H1 (cell line): ENCODE results near the gene PDCD10. TPM values are rescaled to one million over a fixed set of nuclear protein-coding genes. Genes with fewer than 3 reads are reported as not detected.

ENCODE experiments used
- CTCF ChIA-PET: fragments of 300-600 bp; sonication (Branson Sonifier 250); formaldehyde crosslinking; loops from one replicate; lab custom pipeline; 2021; ENCODE audit not compliant: partially characterized antibody; lab: Charles Lee
- POLR2A ChIA-PET: fragments of 300-600 bp; sonication (Branson Sonifier 250); formaldehyde crosslinking; loops from one replicate; lab custom pipeline; 2021; ENCODE audit warnings: inconsistent platforms; ENCODE audit not compliant: partially characterized antibody; lab: Charles Lee
- DNase-seq, 2 experiments: peaks; one replicate each; pipeline versions ENCODE4 v3.0.0 to v3.0.0-alpha.2; 2010 to 2022; ENCODE audit warnings: low spot score in 2 of 2, low read depth in 1 of 2, mixed read lengths in 1 of 2
- FAIRE-seq: peaks from 2 replicates; lab custom pipeline; 2011; peaks lifted over from hg19 to GRCh38; lab: Jason Lieb, UNC
- H2AFZ ChIP-seq: 2 replicates; pipeline ENCODE4 v1.8.1; 2012; ENCODE audit warnings: low read length, inconsistent platforms
- H2AK5ac ChIP-seq: 2 replicates; pipeline ENCODE4 v1.6.1; 2013; ENCODE audit warnings: low read depth, low read length
- H2BK120ac ChIP-seq: replicated peaks from 2 replicates; pipeline ENCODE3; 2013; ENCODE audit warnings: low read depth, low read length, inconsistent platforms
- H2BK12ac ChIP-seq: 2 replicates; pipeline ENCODE4 v1.6.1; 2013; ENCODE audit warnings: low read depth, low read length
- H2BK15ac ChIP-seq: 2 replicates; pipeline ENCODE4 v1.6.1; 2013; ENCODE audit warnings: low read length
- H2BK20ac ChIP-seq: 2 replicates; pipeline ENCODE4 v1.6.1; 2013; ENCODE audit warnings: low read length
- H2BK5ac ChIP-seq: 2 replicates; pipeline ENCODE4 v1.6.1; 2013; ENCODE audit warnings: low read depth, low read length
- H3K14ac ChIP-seq: 2 replicates; pipeline ENCODE4 v1.6.1; 2013; ENCODE audit warnings: inconsistent platforms; ENCODE audit not compliant: insufficient read length
- H3K18ac ChIP-seq: 2 replicates; pipeline ENCODE4 v1.6.1; 2013; ENCODE audit warnings: low read length; ENCODE audit errors: extremely low read depth
- H3K23ac ChIP-seq: 2 replicates; pipeline ENCODE4 v1.6.1; 2013; ENCODE audit warnings: inconsistent platforms; ENCODE audit not compliant: insufficient read length
- H3K23me2 ChIP-seq: 2 replicates; pipeline ENCODE4 v1.6.1; 2013; ENCODE audit warnings: low read depth, low read length
- H3K27ac ChIP-seq: 2 replicates; pipeline ENCODE4 v1.6.1; 2011; ENCODE audit warnings: low read depth, low read length, inconsistent platforms
- H3K27me3 ChIP-seq, 4 experiments: replicated peaks in 1 of 4; 1 replicate in 1 of 4; 2 replicates in 3 of 4; pipeline versions ENCODE4 v1.6.1 to v1.8.1; 2011 to 2013; ENCODE audit warnings: low read length in 3 of 4, mild to moderate bottlenecking in 3 of 4, inconsistent platforms in 2 of 4, mixed read lengths in 2 of 4, moderate library complexity in 1 of 4; ENCODE audit not compliant: control insufficient read depth in 3 of 4, insufficient read depth in 3 of 4; ENCODE audit errors: extremely low read depth in 1 of 4
- H3K36me3 ChIP-seq, 4 experiments: 2 replicates each; pipeline versions ENCODE4 v1.6.1 to v1.8.1; 2011 to 2013; ENCODE audit warnings: mild to moderate bottlenecking in 4 of 4, low read length in 3 of 4, moderate library complexity in 2 of 4, control low read depth in 1 of 4, inconsistent platforms in 1 of 4; ENCODE audit not compliant: insufficient read depth in 4 of 4, control insufficient read depth in 2 of 4
- H3K4ac ChIP-seq: replicated peaks from 2 replicates; pipeline ENCODE3; 2013; ENCODE audit warnings: low read length, low read depth, mixed read lengths, inconsistent platforms; ENCODE audit not compliant: insufficient read length
- H3K4me1 ChIP-seq, 4 experiments: replicated peaks in 1 of 4; 1 replicate in 1 of 4; 2 replicates in 3 of 4; pipeline versions ENCODE4 v1.6.1 to v1.8.1; 2011 to 2013; ENCODE audit warnings: low read length in 3 of 4, inconsistent platforms in 2 of 4, mixed read lengths in 1 of 4; ENCODE audit not compliant: insufficient read depth in 4 of 4, control insufficient read depth in 3 of 4
- H3K4me2 ChIP-seq, 2 experiments: 2 replicates each; pipeline versions ENCODE4 v1.6.1 to v1.8.1; 2011 to 2013; ENCODE audit warnings: low read depth in 2 of 2, low read length in 2 of 2, control low read depth in 1 of 2, inconsistent platforms in 1 of 2, mild to moderate bottlenecking in 1 of 2; ENCODE audit not compliant: insufficient read depth in 1 of 2
- H3K4me3 ChIP-seq, 4 experiments: fragments of 200-600, 300-600 bp in 1 of 4; sonication (generic), shearing (Covaris generic), sonication (Bioruptor Twin) in 1 of 4; 2 replicates each; pipeline versions ENCODE4 v1.5.1 to v1.8.1; 2011 to 2016; ENCODE audit warnings: low read length in 4 of 4, low read depth in 3 of 4, control low read depth in 2 of 4, inconsistent platforms in 2 of 4, mild to moderate bottlenecking in 2 of 4, mixed read lengths in 1 of 4, moderate library complexity in 1 of 4; ENCODE audit not compliant: insufficient read depth in 2 of 4; ENCODE audit errors: extremely low read depth in 1 of 4
- H3K56ac ChIP-seq: replicated peaks from 2 replicates; pipeline ENCODE3; 2013; ENCODE audit warnings: low read depth, mild to moderate bottlenecking, mixed read lengths, low read length, inconsistent platforms; ENCODE audit not compliant: insufficient read length
- H3K79me1 ChIP-seq: 2 replicates; pipeline ENCODE4 v1.6.1; 2013; ENCODE audit warnings: low read depth, low read length, control low read depth
- H3K79me2 ChIP-seq, 2 experiments: 2 replicates each; pipeline versions ENCODE4 v1.6.1 to v1.8.1; 2012 to 2013; ENCODE audit warnings: low read length in 2 of 2, mild to moderate bottlenecking in 2 of 2, inconsistent platforms in 1 of 2; ENCODE audit not compliant: insufficient read depth in 2 of 2, control insufficient read depth in 1 of 2
- H3K9ac ChIP-seq, 4 experiments: replicated peaks in 1 of 4; 1 replicate in 1 of 4; 2 replicates in 3 of 4; pipeline versions ENCODE4 v1.6.1 to v1.8.1; 2011 to 2013; ENCODE audit warnings: low read depth in 3 of 4, low read length in 3 of 4, control low read depth in 2 of 4, mild to moderate bottlenecking in 2 of 4, moderate library complexity in 2 of 4, inconsistent platforms in 1 of 4; ENCODE audit errors: extremely low read depth in 1 of 4
- H3K9me3 ChIP-seq, 2 experiments: 2 replicates each; pipeline versions ENCODE4 v1.6.1 to v1.8.1; 2012 to 2013; ENCODE audit warnings: mild to moderate bottlenecking in 2 of 2, moderate library complexity in 2 of 2, control low read depth in 1 of 2, inconsistent platforms in 1 of 2, low read depth in 1 of 2, low read length in 1 of 2, mixed read lengths in 1 of 2; ENCODE audit not compliant: insufficient read depth in 2 of 2
- H4K20me1 ChIP-seq, 2 experiments: replicated peaks in 1 of 2; 2 replicates each; pipeline versions ENCODE3 to v1.8.1; 2011 to 2013; ENCODE audit warnings: inconsistent platforms in 2 of 2, low read length in 2 of 2, mild to moderate bottlenecking in 1 of 2; ENCODE audit not compliant: insufficient read depth in 2 of 2, control insufficient read depth in 1 of 2
- H4K5ac ChIP-seq: 2 replicates; pipeline ENCODE4 v1.6.1; 2013; ENCODE audit warnings: low read length, low read depth, mixed read lengths, inconsistent platforms; ENCODE audit not compliant: insufficient read length
- H4K8ac ChIP-seq: 2 replicates; pipeline ENCODE4 v1.8.0; 2013; ENCODE audit warnings: mild to moderate bottlenecking, moderate library complexity, low read length, inconsistent platforms; ENCODE audit not compliant: insufficient read depth; ENCODE audit errors: extremely low read depth
- H4K91ac ChIP-seq: replicated peaks from 2 replicates; pipeline ENCODE3; 2013; ENCODE audit warnings: low read length, mixed read lengths, inconsistent platforms; ENCODE audit not compliant: insufficient read length
- BACH1 ChIP-seq: IDR thresholded peaks from 2 replicates; pipeline ENCODE4 v1.6.1; 2012; ENCODE audit warnings: low read length, improper control_type of control experiment
- BCL11A ChIP-seq, 2 experiments: IDR thresholded peaks; one replicate each; pipeline ENCODE4 v1.6.1; 2011; ENCODE audit warnings: low read depth in 2 of 2, low read length in 2 of 2, mild to moderate bottlenecking in 2 of 2
- CEBPB ChIP-seq: IDR thresholded peaks from 2 replicates; pipeline ENCODE4 v1.6.1; 2012; ENCODE audit warnings: low read depth, low read length
- EP300 ChIP-seq, 2 experiments: IDR thresholded peaks; 1 replicate in 1 of 2; 2 replicates in 1 of 2; pipeline ENCODE4 v1.6.1; 2011 to 2012; ENCODE audit warnings: low read depth in 2 of 2, low read length in 2 of 2, mild to moderate bottlenecking in 2 of 2, borderline replicate concordance in 1 of 2, inconsistent platforms in 1 of 2, moderate library complexity in 1 of 2
- KDM4A ChIP-seq: IDR thresholded peaks from one replicate; pipeline ENCODE4 v1.7.1; 2012; ENCODE audit warnings: low read depth, mild to moderate bottlenecking, moderate library complexity, low read length, inconsistent platforms; ENCODE audit not compliant: severe bottlenecking
- RFX5 ChIP-seq: IDR thresholded peaks from 2 replicates; pipeline ENCODE4 v1.6.1; 2011; ENCODE audit warnings: low read depth, low read length, improper control_type of control experiment, borderline replicate concordance
- TAF7 ChIP-seq: optimal IDR thresholded peaks from 2 replicates; pipeline ENCODE3; 2011; ENCODE audit warnings: low read depth, mild to moderate bottlenecking, inconsistent platforms, low read length, moderate library complexity, borderline replicate concordance
- WGBS, 2 experiments: shearing (Covaris generic) in 1 of 2; methylation state at CpG; one replicate each; pipeline versions ENCODE4 v1.1.6 to v1.1.7; 2013 to 2015; ENCODE audit warnings: low lambda C conversion rate in 2 of 2, mixed read lengths in 2 of 2, inconsistent platforms in 1 of 2, low coverage in 1 of 2, missing lambda C conversion rate in 1 of 2; ENCODE audit not compliant: insufficient replicate concordance in 2 of 2, insufficient coverage in 1 of 2, insufficient read length in 1 of 2; ENCODE audit errors: extremely low coverage in 1 of 2, missing lambda C conversion rate in 1 of 2; 5-methylcytosine and 5-hydroxymethylcytosine counted together
- polyA plus RNA-seq, 7 experiments: library from polyadenylated mRNA; depleted of rRNA in 3 of 7; stranded (reverse) in 5 of 7; unstranded in 2 of 7; fragments of >200 nt in 5 of 7; fragments of 200-250 nt in 2 of 7; gene quantifications; 1 replicate in 5 of 7; 2 replicates in 1 of 7; 4 replicates in 1 of 7; pipeline versions ENCODE4 v1.2.1 to v1.2.3, GENCODE V29; 2011 to 2013; ENCODE audit warnings: missing spikeins in 2 of 7, mixed read lengths in 2 of 7
- total RNA-seq: library from RNA; stranded (reverse); fragmentation: NEBNext Ultra II Directional; extraction: Animal tissue kit (Norgen Biotek cat#: 25700); gene quantifications from 2 replicates; pipeline ENCODE4 v1.2.1, GENCODE V29; 2021
- TF ChIP-seq, protein P1 (sequence below): IDR thresholded peaks from 2 replicates; pipeline ENCODE4 v1.6.1; 2012; ENCODE audit warnings: inconsistent platforms
- TF ChIP-seq, protein P2 (sequence below): IDR thresholded peaks from 2 replicates; pipeline ENCODE4 v1.6.1; 2011; ENCODE audit warnings: low read length, improper control_type of control experiment

The PDCD10 gene
- total and polyA plus RNA-seq, 2 of the 8 experiments (the other 6 are each of a cell fraction or from before 2014, with no cell fraction given): 52.0 to 76.6 TPM

DNA sequence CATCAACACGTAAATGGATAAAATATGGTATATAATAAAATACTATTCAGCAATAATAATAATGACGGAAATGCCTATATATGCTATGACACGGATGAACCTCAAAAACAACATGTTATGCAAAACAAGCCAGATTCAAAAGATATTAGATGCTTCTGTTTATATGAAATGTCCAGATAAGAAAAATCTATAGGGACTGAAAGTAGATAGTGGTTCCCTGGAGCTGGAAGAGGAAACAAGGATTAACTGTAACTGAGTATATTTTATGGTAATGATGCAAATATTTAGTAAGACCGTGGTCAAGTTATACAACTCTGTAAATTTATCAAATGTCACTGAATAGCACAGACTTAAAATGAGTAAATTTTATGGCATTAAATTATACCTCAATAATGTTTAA lies 55.2 kb downstream of the PDCD10 start:
- H2BK120ac ChIP-seq: no peak overlapping the region
- H3K23me2 ChIP-seq: no peaks in the 10 kb centered on the region
- H3K9me3 ChIP-seq: peaks cover 0 to 5% of the 10 kb centered on the region in 2 experiments; a peak in 1 of 4 replicates
- H3K14ac ChIP-seq: no peak overlapping the region
- no peak overlapping the region for H4K5ac ChIP-seq
- H2BK15ac ChIP-seq: no peak overlapping the region
- WGBS, 2 experiments: 89% methylated on average over 4 of the region's 4 CpGs; no CpG with 5 or more reads in 1 of the 2 experiments
- H4K91ac ChIP-seq: no peak overlapping the region
- no peaks in the 10 kb centered on the region for H4K20me1 ChIP-seq
- H3K27ac ChIP-seq: no peak overlapping the region
- no peak overlapping the region for H3K4me3 ChIP-seq
- no peaks in the 10 kb centered on the region for H3K79me1 ChIP-seq
- TF ChIP-seq EP300 (IDR thresholded peaks at IDR 0.05; ENCODE audit: borderline replicate concordance in 1 of 2, low read depth in 2 of 2, low read length in 2 of 2) (no peak), BACH1 (no peak), CEBPB (no peak), TAF7 (no peak), BCL11A (IDR thresholded peaks at IDR 0.05; ENCODE audit: low read depth in 2 of 2, low read length in 2 of 2) (no peak), RFX5 (no peak), KDM4A (no peak)
- TF ChIP-seq, protein P1, sequence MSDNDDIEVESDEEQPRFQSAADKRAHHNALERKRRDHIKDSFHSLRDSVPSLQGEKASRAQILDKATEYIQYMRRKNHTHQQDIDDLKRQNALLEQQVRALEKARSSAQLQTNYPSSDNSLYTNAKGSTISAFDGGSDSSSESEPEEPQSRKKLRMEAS: no peak
- TF ChIP-seq, protein P2, sequence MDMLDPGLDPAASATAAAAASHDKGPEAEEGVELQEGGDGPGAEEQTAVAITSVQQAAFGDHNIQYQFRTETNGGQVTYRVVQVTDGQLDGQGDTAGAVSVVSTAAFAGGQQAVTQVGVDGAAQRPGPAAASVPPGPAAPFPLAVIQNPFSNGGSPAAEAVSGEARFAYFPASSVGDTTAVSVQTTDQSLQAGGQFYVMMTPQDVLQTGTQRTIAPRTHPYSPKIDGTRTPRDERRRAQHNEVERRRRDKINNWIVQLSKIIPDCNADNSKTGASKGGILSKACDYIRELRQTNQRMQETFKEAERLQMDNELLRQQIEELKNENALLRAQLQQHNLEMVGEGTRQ: no peak
- no peak overlapping the region for H3K9ac ChIP-seq
- H3K36me3 ChIP-seq: peaks cover 0 to 38% (median 19%) of the 10 kb centered on the region in 4 experiments; a peak in 5 of 8 replicates
- no peak overlapping the region for H2AFZ ChIP-seq
- H3K79me2 ChIP-seq: no peaks in the 10 kb centered on the region
- H3K4me1 ChIP-seq: no peaks in the 10 kb centered on the region
- no peak overlapping the region for H3K23ac ChIP-seq
- H3K4me2 ChIP-seq: no peak overlapping the region
- H3K4ac ChIP-seq: no peak overlapping the region
- H3K18ac ChIP-seq: no peak overlapping the region
- no peak overlapping the region for H3K56ac ChIP-seq
- CTCF ChIA-PET: no interaction called here
- H2BK12ac ChIP-seq: no peak overlapping the region
- POLR2A ChIA-PET: no interaction called here
- no peak overlapping the region for H2BK20ac ChIP-seq
- no peak overlapping the region for H4K8ac ChIP-seq
- DNase-seq: no peak
- no peak overlapping the region for H2AK5ac ChIP-seq
- FAIRE-seq: no peak
- H2BK5ac ChIP-seq: no peak overlapping the region
- no peaks in the 10 kb centered on the region for H3K27me3 ChIP-seq
